Fibroblast of pulmonary artery (primary cell): ENCODE measurements around the gene CEBPG.

Source experiments
- DNase-seq: peaks from one replicate; pipeline ENCODE4 v3.0.0-alpha.2; 2010; ENCODE audit warnings: low read depth
- H3K4me3 ChIP-seq: replicated peaks from 2 replicates; pipeline ENCODE4 v1.5.1; 2011; ENCODE audit warnings: low read depth, mild to moderate bottlenecking, control low read depth, low read length, moderate library complexity
- CTCF ChIP-seq: IDR thresholded peaks from 2 replicates; pipeline ENCODE4 v1.5.1; 2011; ENCODE audit warnings: mild to moderate bottlenecking, control low read depth, low read length, inconsistent platforms; ENCODE audit errors: missing control alignments

Gene CEBPG

GRCh38 chr19:33362508-33363228 lies 10.8 kb upstream of the CEBPG start:
- TF ChIP-seq CTCF = no peak
- DNase-seq = no peak

GRCh38 chr19:33363476-33363875 lies 10.0 kb upstream of the CEBPG start:
- TF ChIP-seq CTCF = no peak
- H3K4me3 ChIP-seq = no peak overlapping the region
- no peak for DNase-seq

More at GRCh38 chr19:33362508-33363228, 10.8 kb upstream of the CEBPG start:
- no peak overlapping the region for H3K4me3 ChIP-seq

GRCh38 chr19:33365691-33366090 lies 7.8 kb upstream of the CEBPG start:
- H3K4me3 ChIP-seq = no peak overlapping the region
- DNase-seq = no peak
- TF ChIP-seq CTCF = no peak

- TF ChIP-seq CTCF = no peak
- no peak overlapping the region for H3K4me3 ChIP-seq
- DNase-seq = no peak
Observed at GRCh38 chr19:33366127-33366526, 7.4 kb upstream of the CEBPG start.

- no peak overlapping the region for H3K4me3 ChIP-seq
- DNase-seq = no peak
- no peak for TF ChIP-seq CTCF
Observed at GRCh38 chr19:33366897-33367296, 6.6 kb upstream of the CEBPG start.

GRCh38 chr19:33368074-33368864 lies 5.2 kb upstream of the CEBPG start:
- TF ChIP-seq CTCF = no peak
- H3K4me3 ChIP-seq = no peak overlapping the region
- DNase-seq = peak; percentile 14
